Raji (cell line): ENCODE results near the gene FHIP1B.

Source experiments
- POLR2A ChIP-seq: IDR thresholded peaks from 2 replicates; pipeline ENCODE4 v1.6.1; 2011; ENCODE audit warnings: low read depth, low read length, control low read depth; ENCODE audit not compliant: insufficient read depth

FHIP1B gene

GRCh38 chr11:6216501-6216900 is 17.9 kb downstream of the FHIP1B start:
- no peak for TF ChIP-seq POLR2A

DNA sequence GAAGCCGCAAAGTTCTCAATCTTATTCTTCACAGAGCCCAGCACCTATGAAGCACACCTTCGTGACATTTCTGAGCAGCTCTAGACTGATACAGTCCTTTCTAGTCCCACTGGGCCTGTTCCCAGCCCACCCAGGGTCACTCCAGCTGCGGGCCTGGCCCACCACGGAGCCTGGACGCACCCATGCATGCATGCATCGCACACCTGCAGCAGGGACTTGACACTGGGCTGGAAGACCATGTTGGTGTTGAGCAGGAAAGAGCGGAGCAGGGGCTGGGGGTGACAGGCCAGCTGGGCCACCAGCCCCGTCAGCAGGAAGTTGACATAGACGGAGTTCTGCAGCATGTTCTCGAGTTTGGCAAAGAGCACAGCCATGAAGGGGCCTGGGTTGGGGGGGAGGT is 19.9 kb downstream of the FHIP1B start:
- TF ChIP-seq POLR2A = no peak

- no peak for TF ChIP-seq POLR2A
Measured at GRCh38 chr11:6210274-6210955, 24.0 kb downstream of the FHIP1B start.

- TF ChIP-seq POLR2A = no peak
Measured at GRCh38 chr11:6209801-6210200, 24.6 kb downstream of the FHIP1B start.

GRCh38 chr11:6206456-6207180 is 27.8 kb downstream of the FHIP1B start:
- TF ChIP-seq POLR2A = no peak

DNA sequence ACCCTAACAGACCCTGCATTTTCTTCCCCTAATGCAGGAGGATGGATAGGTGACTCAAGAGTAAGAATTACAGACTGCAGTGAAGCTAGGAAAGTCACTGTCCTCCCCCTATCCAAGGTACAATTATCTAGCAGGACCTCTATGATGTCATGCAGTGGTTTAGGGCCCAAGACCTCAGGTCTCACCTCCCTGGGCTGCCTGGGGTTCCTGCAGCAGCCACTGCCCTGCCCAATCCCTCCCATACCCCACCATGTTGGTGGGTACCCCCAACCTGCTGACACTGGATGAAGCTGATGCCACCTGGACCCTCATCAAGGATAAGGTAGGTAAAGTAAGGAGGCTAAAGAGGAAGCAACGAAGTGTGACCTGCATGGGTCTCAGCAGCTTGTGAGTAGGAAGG is 29.1 kb downstream of the FHIP1B start, which contains the start of gene C11orf42:
Gene C11orf42, plus strand, starts transcription at position 192 of the 400 bp plus-strand sequence. Its CDS starts 59 bp downstream, at position 251.
- TF ChIP-seq POLR2A = no peak

DNA sequence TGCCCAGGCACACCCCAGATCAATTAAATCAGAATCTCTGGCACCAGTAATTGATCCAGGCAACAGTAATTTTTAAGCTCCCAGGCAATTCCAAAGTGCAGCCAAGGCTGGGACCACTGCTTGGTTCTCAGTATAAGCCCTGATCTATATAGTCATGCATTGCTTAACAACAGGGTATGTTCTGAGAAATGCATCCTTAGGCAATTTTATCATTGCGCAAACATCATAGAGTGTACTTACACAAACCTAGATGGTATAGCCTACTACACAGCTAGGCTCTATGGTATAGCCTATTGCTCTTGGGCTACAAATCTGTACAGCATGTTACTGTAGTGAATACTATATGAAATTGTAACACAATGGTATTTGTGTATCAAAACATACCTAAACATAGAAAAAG is 29.7 kb downstream of the FHIP1B start:
- no peak for TF ChIP-seq POLR2A

DNA sequence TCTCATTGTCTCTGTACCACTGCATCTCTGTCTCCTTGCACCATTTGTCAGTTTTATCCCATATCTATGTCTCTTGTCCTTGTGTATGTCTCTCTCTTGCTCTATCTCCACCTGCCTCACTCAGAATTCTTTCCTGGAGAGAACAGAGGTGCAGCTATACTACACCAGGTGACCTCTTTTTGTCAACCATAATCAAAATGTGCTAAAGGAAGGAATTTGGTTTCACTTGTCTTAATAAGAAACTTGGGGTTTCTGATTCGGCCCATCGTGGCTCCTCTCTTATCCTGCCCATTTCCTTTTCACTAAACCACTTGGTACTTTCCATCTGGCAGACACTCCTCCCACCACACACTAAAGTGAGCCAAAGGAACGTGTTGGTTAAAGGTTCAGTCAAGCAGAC is 31.1 kb downstream of the FHIP1B start:
- TF ChIP-seq POLR2A = no peak

GRCh38 chr11:6202041-6202440 is 32.4 kb downstream of the FHIP1B start:
- no peak for TF ChIP-seq POLR2A

- TF ChIP-seq POLR2A = no peak
Measured at GRCh38 chr11:6201481-6201880, 33.0 kb downstream of the FHIP1B start.

DNA sequence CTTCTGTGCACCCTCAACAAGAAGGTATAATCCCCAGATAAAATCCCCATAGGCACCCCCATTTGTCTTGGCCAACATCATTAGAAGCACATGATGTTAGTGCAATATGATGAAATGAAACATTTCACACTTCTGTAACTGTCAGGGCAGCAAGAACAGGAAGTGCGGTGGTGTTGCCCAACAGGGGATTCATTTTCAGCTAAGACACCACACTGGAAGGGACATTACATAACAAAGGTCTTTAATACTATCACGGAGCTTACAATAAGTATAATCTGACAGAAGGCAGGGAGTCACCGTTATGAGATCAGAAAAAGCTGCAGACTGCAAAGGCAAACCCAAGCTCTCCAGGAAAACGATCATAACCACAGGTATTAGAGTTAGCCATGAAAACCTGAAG is 33.5 kb downstream of the FHIP1B start:
- no peak for TF ChIP-seq POLR2A

GRCh38 chr11:6199174-6199810 is 35.1 kb downstream of the FHIP1B start, which contains the start of gene OR52W1:
OR52W1 (plus strand) TSS chr11:6199224; CDS start chr11:6199224, 0 bp downstream.
- TF ChIP-seq POLR2A = no peak

DNA sequence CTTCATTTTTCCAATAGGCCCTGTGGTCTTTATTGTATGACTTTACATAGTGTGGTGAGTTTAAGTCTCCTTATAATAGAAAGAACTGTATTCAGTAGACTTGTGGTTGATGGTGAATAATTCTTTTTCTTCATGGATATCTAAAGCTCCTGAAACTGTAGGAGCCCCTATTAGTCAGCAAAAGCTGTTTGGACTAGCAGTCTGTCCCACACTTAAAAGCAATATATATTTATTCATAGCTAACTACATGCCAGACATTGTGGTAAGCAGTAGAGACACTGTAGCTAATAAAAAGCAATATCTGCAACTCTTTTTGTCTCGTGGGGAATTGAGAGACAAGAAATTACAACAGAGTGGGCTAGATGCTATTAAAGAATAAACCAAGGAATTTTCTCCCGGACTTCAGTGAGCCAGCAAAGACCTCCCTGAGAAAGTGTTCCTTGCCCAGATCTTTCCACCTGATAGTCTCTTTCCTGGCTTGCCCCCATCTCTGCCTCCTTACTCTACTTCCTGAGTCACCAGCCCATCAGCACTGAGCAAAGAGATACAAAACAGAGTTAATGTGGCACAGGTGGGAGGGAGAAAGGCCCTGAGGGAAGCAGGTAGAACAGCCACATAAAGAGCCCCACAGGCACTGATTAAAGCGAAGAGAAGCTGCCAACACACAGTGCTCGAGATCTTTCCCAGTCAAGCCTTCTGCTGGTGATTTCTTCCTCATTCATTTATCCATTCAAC is 36.8 kb downstream of the FHIP1B start:
- no peak for TF ChIP-seq POLR2A

- TF ChIP-seq POLR2A = no peak
Measured at GRCh38 chr11:6196396-6196795, 38.0 kb downstream of the FHIP1B start.

DNA sequence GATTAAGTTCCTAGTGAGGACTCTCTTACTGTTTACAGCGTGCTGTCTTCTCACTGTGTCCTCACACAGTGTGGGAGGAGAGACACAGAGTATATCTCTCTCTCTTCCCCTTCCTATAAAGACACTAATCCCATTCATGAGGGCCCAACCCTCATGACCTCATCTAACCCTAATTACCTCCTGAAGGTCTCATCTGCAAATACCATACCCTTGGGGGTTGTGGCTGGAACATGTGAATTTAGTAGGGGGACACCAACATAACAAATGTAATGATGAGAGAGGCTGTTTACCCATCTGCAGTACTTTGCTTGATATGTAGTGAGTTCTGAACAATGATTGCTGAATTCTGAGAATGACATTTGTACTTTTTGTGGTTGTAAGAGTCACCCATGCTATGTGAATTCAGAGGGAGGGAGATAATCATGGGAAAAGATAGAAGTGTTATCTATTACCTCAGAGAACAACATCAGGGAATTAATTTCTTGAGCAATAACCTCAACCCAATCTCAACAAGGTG is 40.3 kb downstream of the FHIP1B start:
- TF ChIP-seq POLR2A = no peak

DNA sequence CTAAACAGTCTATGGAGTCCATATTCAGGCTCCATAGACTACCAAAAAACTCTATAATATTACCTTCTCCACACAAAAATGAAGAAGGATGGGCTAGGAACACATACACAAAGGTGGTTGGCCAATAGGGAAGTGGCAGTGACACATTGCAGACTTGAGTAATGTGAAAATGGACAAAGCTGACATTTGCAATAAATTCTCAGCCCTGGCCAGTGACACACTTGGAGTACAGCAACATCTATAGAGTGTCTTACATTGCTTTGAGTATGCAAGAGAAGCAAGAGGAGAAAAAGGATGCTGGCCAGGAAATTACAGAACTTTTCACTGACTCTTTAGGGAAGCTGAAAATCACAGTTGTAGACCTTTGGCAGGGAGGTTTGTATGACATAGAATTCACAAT is 42.7 kb downstream of the FHIP1B start:
- no peak for TF ChIP-seq POLR2A

DNA sequence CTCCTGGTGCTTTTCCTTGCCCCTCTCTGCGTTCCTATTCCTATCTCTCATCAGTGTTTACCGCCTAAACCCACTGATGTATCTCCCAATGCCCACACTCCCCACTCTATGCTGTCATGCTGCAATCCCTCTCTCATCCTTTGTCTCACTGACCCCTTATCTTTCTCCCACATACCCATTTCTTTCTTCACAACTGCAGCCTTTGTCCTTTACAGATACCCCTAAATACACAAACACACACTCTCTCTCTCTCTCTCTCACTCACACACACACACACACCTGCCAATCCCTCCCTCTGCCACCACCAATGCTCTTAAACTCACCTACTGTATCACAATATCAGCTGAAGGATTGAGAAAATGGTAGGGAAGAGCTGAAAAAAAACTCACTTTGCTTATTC is 59.0 kb downstream of the FHIP1B start:
- TF ChIP-seq POLR2A = no peak
